CD4-positive, alpha-beta T cell treated with Interferon alpha-2 for 1 hour (primary cell): ENCODE results near the gene ACAT1.
"Not testable (repeated sequence)": the region's sequence is repeated elsewhere in the genome, so short reads cannot be mapped to it uniquely, and the experiment has no call there.

Experiments used
- DNase-seq, 2 donors: peaks; one replicate each; pipeline ENCODE4 v3.0.0-alpha.2; 2020 to 2022

Gene ACAT1

DNA sequence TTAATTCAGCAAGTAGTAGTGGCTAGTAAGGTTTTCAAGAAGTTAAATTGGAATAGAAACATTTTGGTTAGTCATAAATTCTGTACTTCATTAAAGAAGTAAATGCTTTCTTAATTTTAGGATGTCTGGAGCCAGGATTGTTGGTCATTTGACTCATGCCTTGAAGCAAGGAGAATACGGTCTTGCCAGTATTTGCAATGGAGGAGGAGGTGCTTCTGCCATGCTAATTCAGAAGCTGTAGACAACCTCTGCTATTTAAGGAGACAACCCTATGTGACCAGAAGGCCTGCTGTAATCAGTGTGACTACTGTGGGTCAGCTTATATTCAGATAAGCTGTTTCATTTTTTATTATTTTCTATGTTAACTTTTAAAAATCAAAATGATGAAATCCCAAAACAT lies 25.8 kb downstream of the ACAT1 start:
- no peak for DNase-seq

DNA sequence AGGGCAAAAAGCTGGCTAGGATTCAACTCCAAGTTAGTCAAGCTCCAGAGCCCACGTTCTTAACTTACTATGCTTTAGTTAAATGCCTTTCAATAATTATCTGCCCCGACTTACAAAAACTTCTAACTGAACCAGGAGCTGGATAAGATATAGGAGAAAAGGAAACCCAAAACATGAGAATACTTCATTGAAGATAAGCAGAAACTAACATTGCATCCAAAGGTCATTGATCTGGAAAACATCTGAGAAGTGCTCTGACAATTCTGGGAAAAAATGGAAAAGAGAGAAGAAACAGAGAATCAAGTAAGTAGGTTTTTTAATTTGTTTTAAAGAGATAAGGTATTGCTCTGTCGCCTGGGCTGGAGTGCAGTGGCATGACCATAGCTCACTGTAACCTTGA lies 27.2 kb downstream of the ACAT1 start:
- DNase-seq: no peak

DNA sequence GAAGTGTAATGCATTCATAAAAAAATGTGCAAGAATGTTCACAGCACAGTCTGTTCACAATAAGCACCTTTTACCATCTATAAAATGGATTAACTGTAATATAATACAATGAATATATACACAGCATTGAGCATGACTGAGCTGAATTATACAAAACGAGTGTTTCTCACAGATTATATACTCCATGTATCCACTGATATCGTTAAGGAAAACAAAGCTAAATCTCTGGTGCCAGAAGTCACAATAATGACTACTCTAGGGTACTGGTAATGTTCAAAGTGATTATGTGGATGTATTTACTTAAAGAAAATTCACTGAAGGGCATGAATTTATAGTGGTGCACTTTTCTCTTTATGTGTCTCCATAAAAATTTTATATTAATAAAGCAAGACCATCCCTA lies 33.2 kb downstream of the ACAT1 start:
- DNase-seq: no peak

DNA sequence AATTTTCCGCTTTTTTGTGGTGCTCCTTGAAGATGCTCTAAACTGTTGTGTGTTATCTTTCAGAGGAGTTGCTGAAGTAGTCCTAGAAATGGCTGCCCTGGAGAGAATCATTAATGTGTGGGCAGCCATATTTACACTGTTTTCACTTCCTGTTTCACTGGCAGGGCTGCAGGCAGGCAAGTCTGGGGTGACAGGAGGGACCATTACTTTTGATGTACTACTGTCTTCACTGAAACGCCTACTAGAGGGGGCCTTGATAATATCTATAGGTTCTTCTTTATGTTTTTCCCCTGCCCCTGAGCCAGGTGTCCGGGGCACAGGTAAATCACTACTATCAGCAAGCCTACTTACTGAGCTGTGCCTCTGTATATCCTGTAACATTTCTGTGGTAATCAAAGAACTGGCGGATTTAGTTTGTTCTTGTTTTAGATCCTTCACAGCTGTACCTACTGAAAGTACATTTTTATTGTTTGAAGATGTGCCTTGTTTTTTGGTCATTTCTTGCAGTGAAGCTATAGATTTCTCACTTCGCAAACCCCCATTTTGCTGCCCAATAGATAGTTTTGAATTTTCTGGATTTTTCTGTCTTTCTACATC lies 39.7 kb downstream of the ACAT1 start:
- peak in 1 of 2 donors; percentile 9 for DNase-seq

DNA sequence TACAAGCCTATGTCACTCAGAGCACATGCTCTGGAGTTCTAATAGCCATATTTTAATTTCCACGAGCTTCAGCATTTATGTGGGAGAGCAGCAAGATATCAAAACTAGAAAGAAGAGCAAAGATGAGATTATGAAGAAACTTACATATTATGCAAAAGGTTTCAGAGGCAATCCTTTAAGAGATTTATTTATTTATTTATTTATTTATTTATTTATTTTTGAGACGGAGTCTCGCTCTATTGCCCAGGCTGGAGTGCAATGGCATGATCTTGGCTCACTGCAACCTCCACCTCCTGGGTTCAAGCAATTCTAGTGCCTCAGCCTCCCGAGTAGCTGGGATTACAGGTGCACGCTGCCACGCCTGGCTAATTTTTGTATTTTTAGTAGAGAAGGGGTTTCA lies 41.5 kb downstream of the ACAT1 start:
- DNase-seq: not testable (repeated sequence)

DNA sequence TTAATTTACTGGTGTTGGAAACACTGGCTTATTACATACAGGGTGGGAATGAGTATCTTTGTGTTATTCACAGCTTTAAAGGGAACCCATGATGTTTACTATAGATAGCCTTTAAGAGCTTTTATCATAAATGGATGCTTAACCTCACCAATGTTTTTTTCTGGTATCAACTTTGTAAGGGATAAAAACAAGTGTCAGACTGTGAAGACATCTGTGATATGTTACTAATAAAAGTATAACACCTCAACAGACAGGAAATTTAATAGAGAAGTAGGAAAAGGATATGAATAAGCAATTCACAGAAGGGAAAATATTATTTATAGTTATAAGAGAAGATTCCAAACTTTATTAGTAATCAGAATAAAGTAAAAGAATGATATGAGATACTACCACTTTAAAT lies 46.3 kb downstream of the ACAT1 start:
- no peak for DNase-seq

DNA sequence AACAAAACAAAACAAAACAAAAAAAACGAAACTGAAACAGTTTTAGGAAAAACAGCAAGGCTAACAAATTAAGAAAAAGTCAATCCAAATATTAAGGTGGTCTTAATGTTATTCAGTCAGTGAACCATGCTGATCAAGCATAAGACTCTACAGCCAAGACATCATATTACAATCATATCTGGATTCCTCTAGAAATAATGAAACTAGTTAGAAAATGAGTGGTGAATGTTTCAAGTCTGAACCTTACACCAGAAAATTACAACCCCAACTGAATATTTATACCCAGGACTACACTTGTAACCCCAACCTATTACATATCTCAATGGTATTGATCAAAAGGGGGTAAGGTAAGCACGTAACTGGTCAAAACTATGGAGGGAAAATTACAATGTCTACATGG lies 48.8 kb downstream of the ACAT1 start:
- DNase-seq: no peak

DNA sequence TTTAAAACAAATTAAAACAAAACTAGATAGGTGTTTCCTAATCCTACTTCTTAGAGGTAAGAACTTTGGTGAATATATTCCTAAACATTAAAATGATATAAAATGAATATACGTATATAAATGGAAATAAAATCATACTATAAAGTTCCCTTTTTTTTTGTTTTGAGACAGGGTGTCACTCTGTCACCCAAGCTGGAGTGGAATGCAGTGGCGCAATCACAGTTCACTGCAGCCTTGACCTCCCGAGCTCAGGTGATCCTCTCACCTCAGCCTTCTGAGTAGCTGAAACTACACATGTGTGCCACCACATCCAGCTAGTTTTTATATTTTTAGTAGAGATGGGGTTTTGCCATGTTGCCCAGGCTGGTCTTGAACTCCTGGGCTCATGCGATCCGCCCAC lies 56.2 kb downstream of the ACAT1 start:
- DNase-seq: no peak

DNA sequence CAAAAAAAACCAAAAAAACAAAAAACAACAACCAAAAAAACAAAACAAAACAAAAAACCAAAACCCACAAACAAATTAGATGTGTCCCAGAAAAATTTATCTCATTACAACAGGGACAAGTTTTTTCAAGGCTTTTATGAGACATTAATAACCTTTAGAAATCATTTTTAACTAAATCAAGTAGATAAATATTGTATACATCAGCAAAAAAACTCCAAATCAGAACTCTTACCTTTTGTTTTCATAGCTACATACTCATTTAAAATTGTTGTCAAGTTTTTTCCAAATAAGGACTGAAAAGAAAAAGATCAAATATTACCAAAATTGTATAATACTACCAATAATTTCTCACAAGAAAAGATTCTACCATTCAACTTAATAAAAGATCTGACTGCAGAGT lies 72.4 kb downstream of the ACAT1 start:
- no peak for DNase-seq

DNA sequence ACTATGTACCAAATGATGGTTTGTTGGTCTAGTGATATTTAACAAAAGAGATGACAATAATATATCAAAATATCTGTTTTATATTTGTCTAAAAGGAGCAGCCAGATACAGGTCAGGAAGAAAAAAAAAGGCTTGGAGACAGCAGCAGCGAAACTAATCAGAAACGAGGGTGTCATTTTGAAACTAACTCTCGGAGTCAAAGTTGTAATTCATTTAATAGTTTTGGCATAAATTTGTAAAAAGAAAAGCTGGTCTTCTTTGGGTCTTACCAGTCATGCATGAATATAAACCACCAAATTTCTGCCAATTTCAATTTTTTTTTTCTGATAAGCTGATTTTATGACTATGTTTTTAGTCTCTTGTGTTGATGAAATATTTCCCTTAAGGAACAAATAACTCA lies 75.5 kb downstream of the ACAT1 start:
- DNase-seq: no peak
